ENCODE data around the gene PTCHD4. TPM values are rescaled to one million over a fixed set of nuclear protein-coding genes. Genes with fewer than 3 reads are reported as not detected.

Gene PTCHD4
- total RNA-seq, 1 donor from 2014 or later, result 7.8 TPM

- no peak overlapping the region for H2AFZ ChIP-seq (replicated peaks)
- H3K36me3 Mint-ChIP-seq, result no peaks in the 10 kb centered on the region
- no peaks in the 10 kb centered on the region for H4K20me1 ChIP-seq (ENCODE audit: low read depth)
- no peak overlapping the region for H3K4me3 ChIP-seq
- no peaks in the 10 kb centered on the region for H3K9me3 Mint-ChIP-seq
- H3K9me3 ChIP-seq (ENCODE audit: low read depth), result no peaks in the 10 kb centered on the region
- H3K27me3 Mint-ChIP-seq (ENCODE audit: insufficient read depth, low read depth), result no peaks in the 10 kb centered on the region
- H3K27ac Mint-ChIP-seq, result no peak overlapping the region
- H3K4me1 Mint-ChIP-seq, result peaks cover 4% of the 10 kb centered on the region
- H3K4me2 ChIP-seq, result no peak overlapping the region
- H3K79me2 ChIP-seq (ENCODE audit: low read depth), result peaks cover 84% of the 10 kb centered on the region
- no peaks in the 10 kb centered on the region for H3F3A ChIP-seq (ENCODE audit: low read depth)
- DNase-seq (ENCODE audit: low spot score), result no peak
- H3K4me1 ChIP-seq, result no peaks in the 10 kb centered on the region
- no peaks in the 10 kb centered on the region for H3K27me3 ChIP-seq
- H3K27ac ChIP-seq, result no peak overlapping the region
- H3K4me3 Mint-ChIP-seq, result no peak overlapping the region
- no peak for TF ChIP-seq EZH2phosphoT487 (IDR thresholded peaks at IDR 0.05)
- no peak overlapping the region for H3K9ac ChIP-seq
- no peaks in the 10 kb centered on the region for H3K36me3 ChIP-seq
These were observed 18.3 kb downstream of the PTCHD4 start for GRCh38 chr6:48092550-48093217.

DNA sequence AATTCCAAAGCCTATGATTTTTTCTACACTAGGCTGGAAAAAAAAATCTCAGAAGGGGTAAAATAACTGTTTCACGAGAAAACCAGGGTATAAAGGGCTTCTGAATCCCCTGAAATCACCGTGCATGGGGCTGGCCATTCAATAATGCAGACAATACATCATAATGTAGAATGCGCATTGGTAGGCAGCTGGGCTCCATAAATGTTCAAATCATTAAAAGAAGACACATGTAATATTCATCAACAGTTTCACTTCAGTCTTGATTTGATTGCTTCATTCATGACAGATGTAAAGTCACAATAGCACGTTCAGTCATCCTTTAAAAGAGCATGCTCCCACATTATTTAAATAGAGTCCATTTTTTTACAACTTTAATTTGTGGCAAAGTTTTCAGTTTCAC lies 20.5 kb downstream of the PTCHD4 start:
- Histone ChIP-seq H3K27ac (no peak overlapping the region), H3K27me3 (no peaks in the 10 kb centered on the region), H3K9ac (no peak overlapping the region), H3K4me2 (no peak overlapping the region), H4K20me1 (ENCODE audit: low read depth) (no peaks in the 10 kb centered on the region), H3K9me3 (ENCODE audit: low read depth) (peaks cover 3% of the 10 kb centered on the region), H3F3A (ENCODE audit: low read depth) (no peaks in the 10 kb centered on the region), H3K79me2 (ENCODE audit: low read depth) (peaks cover 69% of the 10 kb centered on the region), H2AFZ (replicated peaks) (no peak overlapping the region), H3K4me3 (no peak overlapping the region), H3K36me3 (no peaks in the 10 kb centered on the region), H3K4me1 (no peaks in the 10 kb centered on the region)
- Mint-ChIP-seq H3K4me1 (peaks cover 4% of the 10 kb centered on the region), H3K9me3 (no peaks in the 10 kb centered on the region), H3K27me3 (ENCODE audit: insufficient read depth, low read depth) (no peaks in the 10 kb centered on the region), H3K4me3 (no peak overlapping the region), H3K27ac (no peak overlapping the region), H3K36me3 (no peaks in the 10 kb centered on the region)
- DNase-seq (ENCODE audit: low spot score), result no peak
- no peak for TF ChIP-seq EZH2 (IDR thresholded peaks at IDR 0.05)
- no peak for TF ChIP-seq EZH2phosphoT487 (IDR thresholded peaks at IDR 0.05)
- no peak for TF ChIP-seq CTCF (IDR thresholded peaks at IDR 0.05)

DNA sequence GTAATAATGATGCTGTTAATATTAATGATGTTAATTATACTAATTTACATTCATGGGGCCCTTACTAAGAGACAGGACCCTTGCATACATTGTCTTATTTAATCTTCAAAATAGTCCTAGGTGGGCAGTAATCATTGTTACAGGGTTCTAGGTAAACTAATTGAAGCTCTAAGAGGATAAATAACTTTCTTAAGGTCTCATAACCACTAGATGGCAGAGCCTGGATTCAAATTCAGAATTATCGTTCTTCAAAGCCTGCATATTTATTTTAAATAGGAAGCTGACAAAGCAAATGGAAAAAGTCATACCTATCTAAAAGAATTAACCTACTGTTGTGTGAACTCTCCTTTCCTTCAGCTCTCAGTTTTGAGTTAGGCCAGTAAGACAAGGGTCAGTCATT lies 23.5 kb downstream of the PTCHD4 start:
- no peaks in the 10 kb centered on the region for H3K27me3 Mint-ChIP-seq (ENCODE audit: insufficient read depth, low read depth)
- Histone ChIP-seq H3K27me3 (no peaks in the 10 kb centered on the region), H3K9me3 (ENCODE audit: low read depth) (peaks cover 3% of the 10 kb centered on the region), H3F3A (ENCODE audit: low read depth) (no peaks in the 10 kb centered on the region), H3K4me2 (no peak overlapping the region), H3K4me3 (no peak overlapping the region), H3K9ac (no peak overlapping the region), H3K4me1 (no peaks in the 10 kb centered on the region), H3K36me3 (no peaks in the 10 kb centered on the region), H2AFZ (replicated peaks) (no peak overlapping the region), H3K27ac (no peak overlapping the region), H4K20me1 (ENCODE audit: low read depth) (no peaks in the 10 kb centered on the region), H3K79me2 (ENCODE audit: low read depth) (peaks cover 40% of the 10 kb centered on the region)
- H3K9me3 Mint-ChIP-seq, result no peaks in the 10 kb centered on the region
- no peaks in the 10 kb centered on the region for H3K36me3 Mint-ChIP-seq
- TF ChIP-seq EZH2phosphoT487 (IDR thresholded peaks at IDR 0.05) (no peak), EZH2 (IDR thresholded peaks at IDR 0.05) (no peak), CTCF (IDR thresholded peaks at IDR 0.05) (no peak)
- H3K4me1 Mint-ChIP-seq, result peaks cover 4% of the 10 kb centered on the region
- no peak overlapping the region for H3K27ac Mint-ChIP-seq
- DNase-seq (ENCODE audit: low spot score), result no peak
- H3K4me3 Mint-ChIP-seq, result no peak overlapping the region

DNA sequence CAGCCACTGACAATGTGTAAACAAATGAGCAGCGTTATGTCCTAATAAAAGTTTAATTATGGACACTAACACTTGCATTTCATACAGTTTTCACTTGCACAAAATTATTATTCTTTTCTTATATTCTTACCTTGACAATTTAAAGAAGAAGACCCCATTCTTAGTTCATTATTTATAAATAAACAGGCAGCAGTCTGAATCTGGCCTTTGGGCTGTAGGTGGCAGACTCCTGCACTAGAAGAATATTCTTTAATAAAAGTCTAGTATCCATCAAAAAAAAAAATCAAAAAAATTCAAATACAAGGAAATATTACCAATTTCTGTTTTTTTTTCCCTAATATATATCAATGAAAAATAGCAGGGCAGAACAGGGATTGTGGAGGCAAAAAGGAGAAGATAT lies 24.8 kb downstream of the PTCHD4 start:
- Histone ChIP-seq H3K27me3 (no peaks in the 10 kb centered on the region), H4K20me1 (ENCODE audit: low read depth) (no peaks in the 10 kb centered on the region), H3K79me2 (ENCODE audit: low read depth) (peaks cover 27% of the 10 kb centered on the region), H3K9ac (no peak overlapping the region), H3K9me3 (ENCODE audit: low read depth) (peaks cover 3% of the 10 kb centered on the region), H3K4me1 (peaks cover 4% of the 10 kb centered on the region), H3K4me3 (no peak overlapping the region), H3K4me2 (no peak overlapping the region), H3K36me3 (no peaks in the 10 kb centered on the region), H3F3A (ENCODE audit: low read depth) (no peaks in the 10 kb centered on the region), H2AFZ (replicated peaks) (no peak overlapping the region), H3K27ac (no peak overlapping the region)
- Mint-ChIP-seq H3K27me3 (ENCODE audit: insufficient read depth, low read depth) (no peaks in the 10 kb centered on the region), H3K27ac (no peak overlapping the region), H3K9me3 (no peaks in the 10 kb centered on the region), H3K4me1 (no peaks in the 10 kb centered on the region), H3K4me3 (no peak overlapping the region), H3K36me3 (no peaks in the 10 kb centered on the region)
- TF ChIP-seq EZH2 (IDR thresholded peaks at IDR 0.05), result no peak
- TF ChIP-seq EZH2phosphoT487 (IDR thresholded peaks at IDR 0.05), result no peak
- no peak for TF ChIP-seq CTCF (IDR thresholded peaks at IDR 0.05)
- DNase-seq (ENCODE audit: low spot score), result no peak

All from neural progenitor cell (in vitro differentiated cells).